HG02759 (cell line): ENCODE measurements around the gene SLC30A3.
"Not testable (repeated sequence)": the region's sequence is repeated elsewhere in the genome, so short reads cannot be mapped to it uniquely, and the experiment has no call there.

ENCODE experiments used
- ATAC-seq: cut with Tn5 transposase; IDR thresholded peaks from one replicate; pipeline ENCODE4 v1.9.1; 2021; ENCODE audit warnings: mild to moderate bottlenecking, moderate library complexity; ENCODE audit not compliant: unreplicated experiment

SLC30A3 gene

GRCh38 chr2:27262379-27263286 is at the start of gene SLC30A3:
Gene SLC30A3, minus strand, starts transcription at chr2:27263047. Its CDS starts 141 bp downstream, at chr2:27262906.
- ATAC-seq = peak; percentile 54

GRCh38 chr2:27312152-27312551 is 49.3 kb upstream of the SLC30A3 start:
- ATAC-seq = no peak

- no peak for ATAC-seq
Observed at GRCh38 chr2:27309651-27310050, 46.8 kb upstream of the SLC30A3 start.

GRCh38 chr2:27308359-27308881 is 45.6 kb upstream of the SLC30A3 start, which contains the start of gene UCN:
Gene UCN, minus strand, starts transcription at chr2:27308445. Its CDS starts 550 bp downstream, at chr2:27307895.
- no peak for ATAC-seq

GRCh38 chr2:27307545-27308358 is 44.9 kb upstream of the SLC30A3 start:
- no peak for ATAC-seq

- ATAC-seq = no peak
Observed at GRCh38 chr2:27307287-27307544, 44.4 kb upstream of the SLC30A3 start.

GRCh38 chr2:27306573-27307286 is 43.9 kb upstream of the SLC30A3 start:
- no peak for ATAC-seq

GRCh38 chr2:27306136-27306535 is 43.3 kb upstream of the SLC30A3 start:
- ATAC-seq = no peak

- no peak for ATAC-seq
Observed at GRCh38 chr2:27305516-27305915, 42.7 kb upstream of the SLC30A3 start.

GRCh38 chr2:27304488-27305240 is 41.8 kb upstream of the SLC30A3 start:
- ATAC-seq = no peak

- no peak for ATAC-seq
Observed at GRCh38 chr2:27303093-27304025, 40.5 kb upstream of the SLC30A3 start.

- ATAC-seq = not testable (repeated sequence)
Observed at GRCh38 chr2:27300606-27301005, 37.8 kb upstream of the SLC30A3 start.

- no peak for ATAC-seq
Observed at GRCh38 chr2:27298391-27299080, 35.7 kb upstream of the SLC30A3 start.

- no peak for ATAC-seq
Observed at GRCh38 chr2:27297195-27297594, 34.3 kb upstream of the SLC30A3 start.

GRCh38 chr2:27296481-27296880 is 33.6 kb upstream of the SLC30A3 start:
- no peak for ATAC-seq

- no peak for ATAC-seq
Observed at GRCh38 chr2:27294928-27295327, 32.1 kb upstream of the SLC30A3 start.

GRCh38 chr2:27291865-27292264 is 29.0 kb upstream of the SLC30A3 start:
- no peak for ATAC-seq

- ATAC-seq = no peak
Observed at GRCh38 chr2:27290549-27290948, 27.7 kb upstream of the SLC30A3 start.

GRCh38 chr2:27288610-27289009 is 25.8 kb upstream of the SLC30A3 start:
- ATAC-seq = no peak
